Stimulated activated CD8-positive, alpha-beta memory T cell treated with anti-CD3 and anti-CD28 coated beads, Interleukin-15, amount 100 ng/mL, for 48 hours (primary cell): Measurements from ENCODE around the gene NPTN.
"Not testable (repeated sequence)": the region's sequence is repeated elsewhere in the genome, so short reads cannot be mapped to it uniquely, and the experiment has no call there.

Experiments
- DNase-seq, 2 donors: peaks; one replicate each; pipeline ENCODE4 v3.0.0-alpha.2; 2020; ENCODE audit warnings: low read depth in 2 of 2

NPTN gene

DNA sequence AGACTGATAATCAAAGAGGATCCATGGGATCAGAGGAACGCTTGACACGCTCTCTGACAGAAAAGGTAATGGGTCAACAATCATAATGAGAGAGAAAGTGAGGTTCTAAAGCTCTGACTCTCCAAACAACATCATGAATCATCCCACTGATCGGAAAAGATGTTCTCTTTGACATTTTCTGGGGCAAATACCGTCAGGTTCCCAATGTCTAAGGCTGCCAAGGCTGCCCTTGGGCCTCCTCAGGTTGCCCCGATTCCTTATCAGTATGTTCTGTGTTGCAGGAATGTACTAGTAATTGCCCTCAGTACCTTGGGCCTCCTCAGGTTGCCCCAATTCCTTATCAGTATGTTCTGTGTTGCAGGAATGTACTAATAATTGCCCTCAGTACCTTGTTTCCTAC lies 60.9 kb downstream of the NPTN start:
- no peak for DNase-seq

DNA sequence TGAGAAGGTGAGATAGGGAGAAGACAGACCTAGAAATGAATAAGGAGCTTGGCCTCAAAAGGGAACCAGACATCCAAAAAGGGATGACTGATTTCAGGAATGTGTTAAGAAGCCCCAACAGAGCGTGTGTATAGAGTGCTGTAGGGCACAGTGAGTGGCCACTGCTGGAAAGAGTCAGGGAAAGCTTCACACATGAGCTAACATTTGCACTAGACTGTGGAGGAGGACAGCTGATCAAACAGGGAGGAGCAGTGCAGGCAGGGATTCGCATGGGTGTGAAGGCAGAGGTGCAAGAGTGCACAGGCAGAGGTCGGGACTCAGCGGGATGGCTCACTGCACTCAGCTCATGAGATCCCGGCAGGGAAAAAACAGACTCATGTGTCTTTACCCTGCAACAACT lies 61.8 kb downstream of the NPTN start:
- no peak for DNase-seq

DNA sequence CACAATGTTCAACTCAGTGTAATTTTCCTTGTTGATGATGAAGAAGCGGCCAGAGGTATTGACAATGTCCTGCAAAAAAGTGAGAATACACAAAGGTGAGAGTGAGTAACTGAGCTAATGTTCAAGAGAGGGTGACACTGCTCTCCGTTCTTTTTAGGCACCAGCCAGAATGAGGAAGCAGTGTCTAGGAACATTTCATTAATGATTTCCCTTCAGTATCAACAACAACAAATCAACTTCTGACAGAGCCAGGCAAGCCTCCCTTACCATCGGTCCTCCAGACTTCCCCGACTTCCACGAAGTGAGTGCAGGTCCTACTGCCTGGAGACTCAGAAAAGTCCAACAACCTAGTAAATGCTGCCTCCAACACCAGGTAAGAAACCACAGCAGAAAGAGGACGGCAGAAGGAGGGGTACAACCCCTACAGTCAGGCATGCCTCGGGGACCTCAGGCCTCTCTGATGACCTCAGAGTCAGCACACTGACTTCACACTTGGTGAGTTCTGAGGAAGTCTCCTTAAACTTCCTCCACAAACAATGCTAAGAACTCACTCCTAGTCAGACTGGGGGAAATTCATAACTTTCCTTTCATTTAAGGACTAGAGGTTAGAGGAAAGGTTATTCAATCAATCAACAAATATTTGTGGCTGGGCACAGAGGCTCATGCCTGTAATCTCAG lies 62.7 kb downstream of the NPTN start:
- no peak for DNase-seq

DNA sequence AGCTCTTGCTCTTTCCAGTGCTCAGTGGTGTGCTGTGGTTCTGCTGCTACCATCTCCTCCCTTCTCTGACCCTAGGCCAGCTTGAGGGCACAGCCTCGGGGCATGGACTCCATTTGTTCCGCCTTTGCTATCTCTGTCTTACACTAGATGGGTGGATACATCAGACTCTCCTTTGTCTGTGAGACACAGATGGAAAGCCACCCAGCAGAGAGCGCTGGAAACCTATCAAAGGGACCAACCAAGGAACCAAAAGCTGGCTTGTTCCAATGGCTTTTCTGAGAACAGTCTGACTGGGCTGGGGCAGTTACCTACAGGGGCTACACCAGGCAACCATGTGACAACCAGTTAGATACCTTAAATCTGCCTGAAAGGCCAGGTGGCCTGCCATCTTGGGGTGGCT lies 63.8 kb downstream of the NPTN start:
- no peak for DNase-seq

DNA sequence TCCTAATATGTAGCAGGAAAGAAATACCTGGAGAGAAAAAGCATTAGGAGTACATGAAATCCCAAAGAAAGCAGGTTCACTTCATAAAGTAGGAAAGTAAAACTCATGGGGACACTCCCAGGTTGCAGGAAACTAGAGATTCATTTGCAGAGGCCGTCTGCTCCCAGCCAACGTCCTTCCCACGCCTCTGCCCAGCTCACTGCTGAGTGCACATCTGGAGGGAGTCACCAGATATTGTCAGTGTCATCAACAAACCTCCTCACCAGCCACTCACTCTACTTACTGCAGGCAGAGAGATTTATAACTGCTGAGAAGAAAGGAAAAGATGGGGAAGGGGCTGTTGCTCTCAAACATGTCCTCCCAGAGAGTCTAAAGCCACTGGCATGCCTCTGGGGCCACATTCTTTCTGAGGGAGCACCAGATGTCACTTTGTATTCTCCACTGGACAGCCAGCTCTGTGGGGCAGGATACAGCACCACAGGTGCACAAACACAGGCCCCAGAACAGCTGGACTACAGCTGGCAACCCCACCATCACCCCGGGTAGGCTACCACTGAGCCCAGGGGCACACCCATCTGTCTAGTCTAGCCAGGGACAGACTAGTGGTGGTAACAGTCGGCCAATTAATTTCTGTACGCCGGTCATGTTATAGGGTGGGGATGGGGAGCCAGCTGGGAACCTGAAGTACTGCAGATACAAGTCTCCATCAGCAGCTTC lies 64.5 kb downstream of the NPTN start:
- no peak for DNase-seq

DNA sequence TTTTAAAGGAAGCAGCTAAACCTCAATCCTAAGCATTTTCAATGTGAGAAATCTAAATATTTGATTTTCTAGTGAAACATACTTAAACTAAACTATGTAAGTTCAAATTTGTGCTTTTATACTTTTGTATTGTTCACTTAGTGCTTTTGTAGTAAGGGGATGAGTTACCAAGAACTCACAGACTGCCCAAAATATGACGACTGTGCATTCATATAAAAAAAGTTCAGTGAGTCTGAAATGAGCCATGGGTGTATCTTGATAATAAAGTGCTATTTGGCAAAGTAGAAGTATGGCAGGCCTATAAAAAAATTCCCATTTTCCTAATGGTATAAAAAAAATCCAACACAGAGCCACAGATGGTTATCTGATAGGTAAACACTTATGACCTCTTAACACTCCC lies 66.2 kb downstream of the NPTN start:
- no peak for DNase-seq

DNA sequence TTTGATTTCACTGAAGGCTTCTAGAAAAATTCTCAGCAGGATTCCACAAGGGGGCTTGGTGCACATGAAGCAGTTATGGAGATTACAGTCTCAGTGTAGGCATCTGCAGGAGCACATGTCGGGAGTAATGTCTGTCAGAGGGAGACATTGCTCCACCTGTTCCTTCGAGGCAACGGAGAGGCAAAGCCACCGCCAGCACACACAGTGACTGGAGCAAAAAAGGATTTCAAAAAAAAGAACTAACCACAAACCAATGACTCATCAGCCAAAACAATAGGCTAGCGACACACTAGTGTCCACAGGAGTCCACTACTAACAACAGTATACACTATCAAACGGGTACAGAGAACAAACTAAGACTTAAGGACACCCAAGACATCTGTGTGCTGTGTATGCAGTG lies 68.9 kb downstream of the NPTN start:
- no peak for DNase-seq

DNA sequence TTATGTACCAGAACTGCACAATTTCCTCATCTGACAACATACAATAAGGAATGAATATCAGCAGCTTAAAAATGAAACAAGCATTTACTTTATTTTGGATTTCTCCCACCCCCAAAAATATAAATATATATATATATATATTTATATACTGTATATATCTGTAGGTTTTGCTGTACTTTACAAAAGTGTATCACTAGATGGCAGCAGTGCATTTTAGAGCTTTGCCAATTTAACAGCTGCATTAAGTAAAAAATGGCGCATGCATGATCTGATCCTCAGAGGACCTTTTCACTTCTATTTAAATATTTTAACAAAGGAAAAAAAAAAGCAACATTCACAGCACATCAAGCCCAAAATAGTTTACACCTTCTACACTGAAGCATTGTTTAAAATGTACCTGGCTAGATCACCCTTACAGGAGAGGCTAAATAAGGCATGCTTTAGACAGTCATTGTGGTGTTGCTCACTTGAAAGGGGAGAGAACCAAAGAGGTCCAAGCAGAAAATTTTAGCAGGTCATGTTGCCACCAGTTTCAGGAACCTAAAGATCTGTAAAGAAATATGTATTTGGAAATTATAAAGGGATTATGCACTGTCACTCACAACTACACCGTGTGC lies 72.6 kb downstream of the NPTN start:
- DNase-seq, result no peak

DNA sequence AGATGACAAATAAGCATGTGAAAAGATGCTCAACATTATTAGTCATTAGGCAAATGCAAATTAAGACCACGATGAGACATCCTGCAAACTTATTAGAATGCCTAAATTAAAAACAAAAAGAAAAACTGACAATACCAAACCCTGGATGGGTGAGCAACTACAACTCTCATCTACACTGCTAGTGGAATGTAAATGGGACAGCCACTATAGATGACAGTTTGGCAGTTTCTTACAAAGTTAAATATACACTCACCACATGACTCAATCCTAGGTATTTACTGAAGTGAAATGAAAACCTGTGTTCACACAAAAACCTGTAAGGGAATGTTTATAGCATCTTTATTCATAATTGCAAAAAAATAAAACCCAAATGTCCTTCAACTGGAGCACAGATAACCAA lies 74.7 kb downstream of the NPTN start:
- no peak for DNase-seq

DNA sequence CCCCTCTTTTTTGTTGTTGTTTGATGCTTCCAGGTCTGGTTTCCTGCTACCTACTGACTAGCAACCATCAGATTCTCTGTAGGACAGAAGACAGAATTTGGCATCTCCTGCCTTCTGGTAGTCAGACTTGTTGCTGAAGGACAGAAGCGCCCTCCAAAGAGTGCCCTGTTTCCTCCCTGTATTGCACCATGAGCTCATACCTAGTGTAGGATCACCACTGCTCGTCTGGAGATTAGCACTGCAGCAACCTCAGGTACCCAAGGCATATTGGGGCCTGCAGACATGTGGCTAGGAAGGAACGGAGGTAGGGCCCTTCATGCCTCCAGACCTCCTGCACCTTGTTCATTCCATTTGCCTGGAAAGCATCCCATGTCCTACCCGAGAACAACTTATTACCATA lies 78.1 kb downstream of the NPTN start:
- DNase-seq, result no peak

DNA sequence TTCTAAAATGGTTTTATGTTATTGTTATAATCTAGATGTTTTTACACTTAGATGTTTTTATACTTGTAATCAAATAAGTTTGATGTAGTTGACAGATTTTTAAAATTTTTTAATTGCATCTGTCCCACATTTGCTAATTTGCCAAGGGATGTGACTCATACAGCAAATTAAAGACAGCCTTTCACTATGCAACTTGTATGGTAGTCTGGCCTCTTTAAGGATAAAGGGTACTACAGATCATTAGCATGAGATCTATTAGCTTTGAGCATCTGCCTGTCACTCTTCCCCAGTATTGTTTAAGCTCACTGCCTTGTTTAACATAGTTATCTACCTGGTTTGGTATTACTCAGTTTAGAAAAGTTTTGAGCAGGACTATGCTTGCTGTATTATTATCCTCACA lies 83.0 kb downstream of the NPTN start:
- no peak for DNase-seq

DNA sequence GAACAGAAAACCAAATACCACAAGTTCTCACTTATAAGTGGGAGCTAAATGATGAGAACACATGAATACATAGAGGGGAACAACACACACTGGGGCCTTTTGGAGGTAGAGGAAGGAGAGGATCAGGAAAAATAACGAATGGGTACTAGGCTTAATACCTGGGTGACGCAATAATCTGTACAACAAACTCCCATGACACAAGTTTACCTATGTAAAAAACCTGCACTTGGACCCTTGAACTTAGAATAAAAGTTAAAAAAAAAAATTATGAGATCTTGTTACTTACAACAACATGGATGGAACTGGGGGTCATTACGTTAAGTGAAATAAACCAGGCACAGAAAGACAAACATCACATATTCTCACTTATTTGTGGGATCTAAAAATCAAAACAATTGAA lies 84.3 kb downstream of the NPTN start:
- not testable (repeated sequence) for DNase-seq

DNA sequence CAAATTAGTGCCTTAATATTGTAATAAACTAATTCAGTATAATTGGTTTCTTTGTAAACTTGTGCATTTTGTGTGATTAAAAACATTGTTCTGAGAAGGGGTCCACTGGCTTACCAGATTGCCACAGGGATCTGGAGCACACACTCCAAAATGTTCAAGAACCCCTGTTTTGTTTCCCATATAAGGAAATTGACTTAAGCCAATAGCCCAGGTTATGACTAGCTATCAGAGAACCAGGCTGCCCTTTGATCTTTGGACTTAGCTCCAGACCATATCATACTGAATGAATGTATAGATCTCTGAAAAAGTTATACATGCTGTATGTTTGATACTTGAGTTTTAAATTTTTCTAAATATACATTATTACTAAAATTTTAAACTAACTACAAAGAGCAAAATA lies 91.7 kb downstream of the NPTN start:
- DNase-seq, result no peak

DNA sequence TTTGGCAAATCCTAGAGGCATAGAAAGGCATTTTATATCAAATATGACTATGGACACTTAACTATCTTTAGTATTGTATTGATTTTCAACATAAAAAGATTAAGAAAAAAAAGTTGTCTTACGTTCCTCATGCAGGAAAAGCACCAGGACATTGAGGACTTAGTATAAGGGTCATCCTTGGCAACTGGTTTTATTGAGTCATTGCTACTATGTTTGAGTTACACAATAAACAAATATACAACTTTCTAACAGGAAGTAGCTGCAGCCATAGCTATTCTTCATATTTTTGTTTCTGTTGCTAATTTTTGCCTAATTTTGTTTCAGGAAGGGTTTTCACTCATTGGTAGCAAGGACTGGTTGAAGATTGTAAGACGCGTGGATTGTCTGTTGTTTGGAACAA lies 93.0 kb downstream of the NPTN start:
- DNase-seq, result no peak

DNA sequence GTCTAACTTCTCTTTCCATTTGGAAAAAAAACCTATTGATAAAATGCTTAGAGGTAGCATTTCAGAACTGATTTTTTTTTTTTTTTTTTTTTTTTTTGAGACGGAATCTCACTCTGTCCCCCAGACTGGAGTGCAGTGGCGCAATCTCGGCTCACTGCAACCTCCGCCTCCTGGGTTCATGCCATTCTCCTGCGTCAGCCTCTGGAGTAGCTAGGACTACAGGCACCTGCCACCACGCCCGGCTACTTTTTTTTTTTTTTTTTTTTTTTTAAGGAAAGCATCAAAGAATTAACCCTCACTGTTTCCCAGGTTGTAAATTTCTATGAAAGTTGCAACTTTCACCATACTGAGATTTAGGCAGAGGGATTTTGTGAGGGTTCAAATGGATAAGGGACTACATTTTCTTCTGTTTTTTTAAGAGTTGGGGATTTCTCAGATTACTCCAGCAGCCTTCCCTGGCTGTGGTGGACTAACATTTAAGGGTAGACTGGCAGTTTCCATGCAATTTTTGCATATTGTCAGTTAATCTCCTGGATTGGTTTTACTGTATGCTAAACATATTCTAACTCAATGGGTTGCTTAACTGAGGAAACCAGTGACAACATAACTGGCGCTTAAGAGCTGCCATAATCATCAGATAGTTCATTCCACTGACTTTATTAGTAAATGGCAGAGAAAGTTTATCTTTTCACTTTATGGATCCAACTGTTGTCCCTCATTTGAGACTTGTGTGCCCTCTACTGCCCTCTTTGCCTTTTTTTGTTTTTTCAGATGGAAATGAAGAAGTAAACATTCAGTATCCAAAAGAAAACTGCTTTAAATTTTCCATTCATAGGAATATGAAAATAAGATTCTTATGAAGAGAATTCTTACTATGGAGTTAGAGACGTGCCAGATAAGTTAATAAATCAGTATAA lies 93.7 kb downstream of the NPTN start:
- DNase-seq, result no peak

DNA sequence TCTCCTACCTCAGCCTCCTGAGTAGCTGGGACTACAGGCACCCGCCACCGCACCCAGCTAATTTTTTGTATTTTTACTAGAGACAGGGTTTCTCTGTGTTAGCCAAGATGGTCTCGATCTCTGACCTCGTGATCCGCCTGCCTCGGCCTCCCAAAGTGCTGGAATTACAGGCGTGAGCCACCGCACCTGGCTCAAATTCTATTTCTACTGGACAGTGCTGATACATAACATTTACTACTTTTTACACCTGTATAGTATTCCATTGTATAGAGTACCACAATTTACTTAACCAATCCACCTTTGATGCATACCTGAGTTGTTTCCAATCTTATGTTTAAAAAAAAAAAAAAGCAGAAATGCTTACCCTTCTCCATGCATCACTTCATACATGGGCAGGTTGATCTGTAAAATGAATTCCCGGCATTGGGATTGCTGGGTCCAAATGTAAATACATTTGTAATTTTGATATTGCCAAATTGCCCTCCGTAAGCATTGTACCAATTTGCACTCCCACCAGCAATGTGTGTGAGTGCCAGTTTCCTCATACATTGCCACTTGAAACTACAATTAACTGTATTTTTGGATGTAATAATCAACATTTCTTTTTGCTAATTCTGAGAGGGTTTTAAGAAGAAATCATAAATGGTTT lies 94.5 kb downstream of the NPTN start:
- no peak for DNase-seq

DNA sequence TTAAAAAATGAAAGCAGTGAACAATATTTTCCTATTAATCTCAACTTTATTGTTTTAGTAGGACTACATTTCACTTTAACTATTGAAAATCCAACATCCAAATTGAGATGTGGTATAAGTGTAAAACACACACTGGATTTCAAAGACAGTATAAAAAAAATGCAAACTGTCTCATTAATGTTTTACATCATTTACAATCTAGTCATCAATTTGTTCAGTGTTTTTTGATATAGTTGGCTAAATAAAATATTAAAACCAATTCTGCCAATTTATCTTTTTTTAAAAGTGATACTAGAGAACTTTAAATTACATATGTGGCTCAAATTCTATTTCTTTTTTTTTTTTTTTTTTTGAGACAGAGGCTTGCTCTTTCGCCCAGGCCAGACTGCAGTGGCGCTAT lies 95.1 kb downstream of the NPTN start:
- no peak for DNase-seq

DNA sequence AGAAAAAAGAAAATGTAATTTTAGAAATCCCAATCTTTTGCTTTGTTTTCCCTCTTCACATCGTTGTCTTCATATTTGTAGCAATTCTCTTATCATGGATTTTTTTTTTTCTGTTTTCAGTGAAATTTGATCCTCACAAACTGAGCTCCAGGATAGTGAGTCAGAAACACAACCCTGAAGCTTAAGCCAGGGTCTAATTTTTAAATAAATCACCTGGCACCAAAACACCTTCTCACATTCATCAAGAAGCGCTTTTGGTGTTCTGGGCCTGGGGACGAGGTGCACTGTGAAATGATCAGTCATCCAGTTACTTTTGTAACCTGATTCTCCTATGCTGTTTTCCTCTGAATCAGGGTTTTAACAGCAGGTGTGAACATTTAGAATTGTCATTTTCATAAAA lies 102.5 kb downstream of the NPTN start:
- DNase-seq, result no peak

DNA sequence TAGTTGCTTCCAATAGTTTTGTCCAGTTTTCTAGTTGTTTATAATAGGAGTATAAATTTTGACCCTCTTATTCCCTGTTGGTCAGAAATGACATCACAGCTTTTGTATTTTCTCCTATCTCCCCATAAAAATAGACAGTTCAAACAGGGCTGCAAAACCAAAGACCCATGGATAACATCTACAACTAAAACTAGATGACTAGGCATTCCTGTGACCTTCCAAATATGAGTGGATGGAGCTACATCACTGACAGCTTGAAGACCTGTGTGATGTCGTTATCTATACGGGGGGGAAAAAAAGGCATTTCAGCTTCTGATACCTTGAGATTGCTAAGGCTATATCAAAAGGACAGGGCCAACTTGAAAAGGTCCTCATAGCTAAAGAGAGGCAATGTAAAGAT lies 105.6 kb downstream of the NPTN start:
- no peak for DNase-seq

DNA sequence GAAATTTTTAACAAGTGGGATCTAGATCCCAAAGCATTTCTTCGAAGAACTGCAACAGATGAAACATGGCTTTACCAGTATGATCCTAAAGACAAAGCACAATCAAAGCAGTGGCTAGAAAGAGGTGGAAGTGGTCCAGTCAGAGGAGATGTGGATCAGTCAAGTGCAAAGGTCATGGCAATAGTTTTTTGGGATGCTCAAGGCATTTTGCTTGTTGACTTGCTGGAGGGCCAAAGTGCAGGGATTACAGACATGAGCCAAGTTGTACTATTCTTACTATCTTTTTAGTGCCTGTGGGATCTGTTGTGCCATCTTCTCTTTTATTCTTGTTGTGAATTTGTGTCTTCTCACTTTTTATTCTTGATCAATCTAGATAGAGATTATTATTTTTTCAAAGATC lies 108.3 kb downstream of the NPTN start:
- DNase-seq, result no peak

DNA sequence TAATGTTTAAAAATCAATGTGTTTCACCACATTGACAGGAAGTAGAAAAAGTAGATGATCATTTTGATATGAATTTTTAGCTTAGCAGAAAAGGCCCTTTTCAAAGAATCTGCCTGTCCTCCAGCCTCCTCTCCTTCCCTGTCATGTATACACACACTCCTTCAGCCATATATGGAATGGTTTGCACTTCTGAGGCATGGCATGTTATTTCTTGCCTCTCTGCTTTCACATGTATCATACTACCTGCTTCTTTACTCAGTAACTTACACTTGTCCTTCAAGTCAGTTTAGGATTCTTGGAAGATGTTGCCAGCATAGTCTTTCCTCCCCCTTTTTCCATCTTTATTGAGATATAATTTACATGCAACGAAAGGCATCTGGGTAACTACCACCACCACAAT lies 111.2 kb downstream of the NPTN start:
- no peak for DNase-seq
